Left lung (tissue), 10 donors: Measurements from ENCODE around the gene UNC79. TPM values are rescaled to one million over a fixed set of nuclear protein-coding genes. Genes with fewer than 3 reads are reported as not detected.

ENCODE experiments used
- ATAC-seq: fragments of 200-7000 bp; cut with Tn5 transposase; one replicate; pipeline ENCODE4 v1.9.1; 2020; ENCODE audit warnings: moderate library complexity
- DNase-seq, 4 donors: peaks; one replicate each; pipeline ENCODE4 v3.0.0-alpha.2; 2013 to 2020
- H3K27ac ChIP-seq, 2 donors: fragments of 200-600 bp; sonication (generic) in 1 of 2; one replicate each; pipeline versions ENCODE4 v1.5.0 to v1.8.0; 2020 to 2021
- H3K27me3 ChIP-seq, 2 donors: fragments of 200-600 bp; sonication (generic) in 1 of 2; one replicate each; pipeline versions ENCODE4 v1.5.0 to v1.8.0; 2020 to 2021
- H3K36me3 ChIP-seq, 2 donors: fragments of 200-600 bp; sonication (generic) in 1 of 2; one replicate each; pipeline versions ENCODE4 v1.5.0 to v1.8.0; 2020 to 2021
- H3K4me1 ChIP-seq, 2 donors: fragments of 200-600 bp; one replicate each; pipeline ENCODE4 v1.8.0; 2021
- H3K4me3 ChIP-seq, 2 donors: fragments of 200-600 bp; sonication (generic) in 1 of 2; one replicate each; pipeline versions ENCODE4 v1.5.0 to v1.8.0; 2020 to 2021; ENCODE audit warnings: mild to moderate bottlenecking in 1 of 2
- H3K9me3 ChIP-seq, 2 donors: fragments of 200-600 bp; sonication (generic) in 1 of 2; one replicate each; pipeline versions ENCODE4 v1.5.0 to v1.8.0; 2020 to 2021
- intact Hi-C, 2 donors: fragments of 100-400 bp; cut with DNase I; formaldehyde crosslinking; loops; one replicate each; pipeline versions ENCODE4 v1.11.2 to v1.14.2; 2022
- polyA plus RNA-seq, 6 donors: library from polyadenylated mRNA; unstranded; fragments of 120-200 nt; gene quantifications; one replicate each; pipeline ENCODE4 v1.2.1, GENCODE V29; 2013; ENCODE audit not compliant: insufficient read length in 6 of 6
- total RNA-seq, 2 donors: library from RNA; stranded (reverse); fragmentation: NEBNext Ultra II Directional; extraction: Animal tissue kit (Norgen Biotek cat#: 25700); gene quantifications; one replicate each; pipeline ENCODE4 v1.2.1, GENCODE V29; 2021
- TF ChIP-seq, protein P1 (sequence below), 2 donors: fragments of 200-600 bp; sonication (generic) in 1 of 2; IDR thresholded peaks; one replicate each; pipeline versions ENCODE4 v1.5.0 to v1.8.0; 2021; ENCODE audit warnings: antibody characterized with exemption in 2 of 2
- donor health status: DM: no; HTN: yes; CAD: no.
- donor health status: DM: no; HTN: no; CAD: no.

Gene UNC79
- total and polyA plus RNA-seq, 8 donors: 0.13 to 0.65 (median 0.46) TPM

DNA sequence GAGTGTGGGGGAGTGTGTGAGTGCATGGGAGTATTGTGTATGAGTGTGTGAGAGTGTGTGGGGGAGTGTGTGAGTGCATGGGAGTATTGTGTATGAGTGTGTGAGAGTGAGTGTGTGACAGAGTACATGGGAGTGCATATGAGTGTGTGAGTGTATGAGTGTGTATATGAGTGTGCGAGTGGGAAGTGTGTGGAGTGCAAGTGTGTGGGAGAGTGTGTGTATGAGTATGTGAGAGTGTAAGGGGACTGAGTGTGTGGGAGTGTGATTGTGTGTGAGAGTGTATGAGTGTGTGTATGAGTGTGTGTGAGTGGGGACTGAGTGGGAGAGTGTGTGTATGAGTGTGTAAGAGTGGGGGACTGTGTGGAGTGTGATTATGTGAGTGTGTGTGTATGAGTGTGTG lies 316.8 kb downstream of the UNC79 start:
- ATAC-seq (no peak), DNase-seq (no peak)
- no peak overlapping the region for H3K4me3 ChIP-seq
- peaks cover 0 to 34% of the 10 kb centered on the region in 2 donors for H3K27me3 ChIP-seq
- H3K36me3 ChIP-seq: no peaks in the 10 kb centered on the region
- H3K27ac ChIP-seq: no peak overlapping the region
- H3K9me3 ChIP-seq: no peaks in the 10 kb centered on the region
- no peaks in the 10 kb centered on the region for H3K4me1 ChIP-seq
- TF ChIP-seq, protein P1, sequence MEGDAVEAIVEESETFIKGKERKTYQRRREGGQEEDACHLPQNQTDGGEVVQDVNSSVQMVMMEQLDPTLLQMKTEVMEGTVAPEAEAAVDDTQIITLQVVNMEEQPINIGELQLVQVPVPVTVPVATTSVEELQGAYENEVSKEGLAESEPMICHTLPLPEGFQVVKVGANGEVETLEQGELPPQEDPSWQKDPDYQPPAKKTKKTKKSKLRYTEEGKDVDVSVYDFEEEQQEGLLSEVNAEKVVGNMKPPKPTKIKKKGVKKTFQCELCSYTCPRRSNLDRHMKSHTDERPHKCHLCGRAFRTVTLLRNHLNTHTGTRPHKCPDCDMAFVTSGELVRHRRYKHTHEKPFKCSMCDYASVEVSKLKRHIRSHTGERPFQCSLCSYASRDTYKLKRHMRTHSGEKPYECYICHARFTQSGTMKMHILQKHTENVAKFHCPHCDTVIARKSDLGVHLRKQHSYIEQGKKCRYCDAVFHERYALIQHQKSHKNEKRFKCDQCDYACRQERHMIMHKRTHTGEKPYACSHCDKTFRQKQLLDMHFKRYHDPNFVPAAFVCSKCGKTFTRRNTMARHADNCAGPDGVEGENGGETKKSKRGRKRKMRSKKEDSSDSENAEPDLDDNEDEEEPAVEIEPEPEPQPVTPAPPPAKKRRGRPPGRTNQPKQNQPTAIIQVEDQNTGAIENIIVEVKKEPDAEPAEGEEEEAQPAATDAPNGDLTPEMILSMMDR (IDR thresholded peaks at IDR 0.05): no peak
- intact Hi-C loops: no loop called here

- no peak overlapping the region for H3K27ac ChIP-seq
- no peak overlapping the region for H3K4me3 ChIP-seq
- ATAC-seq (no peak), DNase-seq (no peak)
- TF ChIP-seq, protein P1 (IDR thresholded peaks at IDR 0.05): no peak
- H3K4me1 ChIP-seq: no peaks in the 10 kb centered on the region
- intact Hi-C loops: no loop called here
- peaks cover 0 to 35% of the 10 kb centered on the region in 2 donors for H3K27me3 ChIP-seq
- no peaks in the 10 kb centered on the region for H3K9me3 ChIP-seq
- H3K36me3 ChIP-seq: no peaks in the 10 kb centered on the region
These were observed 317.7 kb downstream of the UNC79 start for GRCh38 chr14:93748208-93749075.

- H3K36me3 ChIP-seq: no peaks in the 10 kb centered on the region
- DNase-seq (no peak), ATAC-seq (no peak)
- intact Hi-C loops: no loop called here
- TF ChIP-seq, protein P1 (IDR thresholded peaks at IDR 0.05): no peak
- H3K4me1 ChIP-seq: no peaks in the 10 kb centered on the region
- H3K4me3 ChIP-seq: no peak overlapping the region
- H3K27me3 ChIP-seq: peaks cover 0 to 32% of the 10 kb centered on the region in 2 donors
- H3K27ac ChIP-seq: no peak overlapping the region
- H3K9me3 ChIP-seq: no peaks in the 10 kb centered on the region
These were observed 318.3 kb downstream of the UNC79 start for GRCh38 chr14:93749076-93749420.

GRCh38 chr14:93751946-93752655 lies 321.4 kb downstream of the UNC79 start:
- TF ChIP-seq, protein P1 (IDR thresholded peaks at IDR 0.05): no peak
- peaks cover 0 to 8% of the 10 kb centered on the region in 2 donors for H3K27me3 ChIP-seq
- H3K4me3 ChIP-seq: no peak overlapping the region
- no peaks in the 10 kb centered on the region for H3K4me1 ChIP-seq
- no peak for ATAC-seq
- H3K36me3 ChIP-seq: no peaks in the 10 kb centered on the region
- H3K9me3 ChIP-seq: no peaks in the 10 kb centered on the region
- intact Hi-C loops: no loop called here
- no peak overlapping the region for H3K27ac ChIP-seq
- no peak for DNase-seq

GRCh38 chr14:93752980-93753561 lies 322.3 kb downstream of the UNC79 start:
- intact Hi-C loops: no loop called here
- no peak for ATAC-seq
- DNase-seq: no peak
- no peaks in the 10 kb centered on the region for H3K36me3 ChIP-seq
- H3K27me3 ChIP-seq: peaks cover 0 to 8% of the 10 kb centered on the region in 2 donors
- H3K4me1 ChIP-seq: no peaks in the 10 kb centered on the region
- TF ChIP-seq, protein P1 (IDR thresholded peaks at IDR 0.05): no peak
- H3K27ac ChIP-seq: no peak overlapping the region
- H3K9me3 ChIP-seq: no peaks in the 10 kb centered on the region
- H3K4me3 ChIP-seq: no peak overlapping the region
